UCSD-AML1 (cell line): ENCODE measurements around the gene TDG.
"Not testable (repeated sequence)": the region's sequence is repeated elsewhere in the genome, so short reads cannot be mapped to it uniquely, and the experiment has no call there.

Experiments
- DNase-seq: peaks from one replicate; lab custom pipeline; 2025; ENCODE audit not compliant: unreplicated experiment; lab: John Stamatoyannopoulos, UW

Gene TDG

GRCh38 chr12:104012331-104012730, 46.7 kb downstream of the TDG start:
- DNase-seq, result no peak

- DNase-seq, result not testable (repeated sequence)
Measured at GRCh38 chr12:104021862-104022261, 56.2 kb downstream of the TDG start.

GRCh38 chr12:104022786-104023185, 57.1 kb downstream of the TDG start:
- DNase-seq, result no peak

GRCh38 chr12:104023710-104024109, 58.0 kb downstream of the TDG start:
- DNase-seq, result no peak

- DNase-seq, result no peak
Measured at GRCh38 chr12:104024348-104024747, 58.7 kb downstream of the TDG start.

GRCh38 chr12:104025771-104026170, 60.1 kb downstream of the TDG start:
- no peak for DNase-seq

- no peak for DNase-seq
Measured at GRCh38 chr12:104026841-104027599, 61.3 kb downstream of the TDG start.

- DNase-seq, result not testable (repeated sequence)
Measured at GRCh38 chr12:104030596-104030995, 64.9 kb downstream of the TDG start.

GRCh38 chr12:104036143-104036542, 70.5 kb downstream of the TDG start:
- not testable (repeated sequence) for DNase-seq
